SK-N-MC (cell line): ENCODE results near the gene BCL2L13.
A peak's percentile ranks its signal among the peaks of the same experiment; 100 is the strongest.
"Not testable (repeated sequence)": the region's sequence is repeated elsewhere in the genome, so short reads cannot be mapped to it uniquely, and the experiment has no call there.

Experiments used
- DNase-seq: peaks from one replicate; pipeline ENCODE4 v3.0.0-alpha.2; 2011; ENCODE audit warnings: low read depth, low spot score
- H3K27ac ChIP-seq: fragments of 200-600 bp; sonication (generic); 2 replicates; pipeline ENCODE4 v1.5.1; 2016; ENCODE audit warnings: mixed run types
- H3K36me3 ChIP-seq: fragments of 200-600 bp; sonication (generic); 2 replicates; pipeline ENCODE4 v1.6.1; 2017; ENCODE audit warnings: antibody characterized with exemption, low read length, mixed read lengths; ENCODE audit not compliant: insufficient read depth
- H3K4me3 ChIP-seq: fragments of 200-600 bp; sonication (generic); 2 replicates; pipeline ENCODE4 v1.5.1; 2016
- H3K9ac ChIP-seq: fragments of 200-600 bp; sonication (generic); 2 replicates; pipeline ENCODE4 v1.8.0; 2017; ENCODE audit warnings: mixed run types, mixed read lengths; ENCODE audit not compliant: insufficient read length
- H3K9me3 ChIP-seq: fragments of 200-600 bp; sonication (generic); 2 replicates; pipeline ENCODE4 v1.6.1; 2017; ENCODE audit warnings: low read depth, mild to moderate bottlenecking, antibody characterized with exemption, low read length, moderate library complexity, mixed read lengths
- EZH2 ChIP-seq: fragments of 200-600 bp; sonication (generic); IDR thresholded peaks from one replicate; pipeline ENCODE4 v1.6.1; 2017; ENCODE audit warnings: antibody characterized with exemption
- FOXP2 ChIP-seq: optimal IDR thresholded peaks from 2 replicates; pipeline ENCODE3; 2011; ENCODE audit warnings: mild to moderate bottlenecking, moderate library complexity; ENCODE audit not compliant: insufficient read depth; ENCODE audit errors: extremely low read length, control extremely low read depth
- POLR2AphosphoS5 ChIP-seq: IDR thresholded peaks from 2 replicates; pipeline ENCODE4 v1.6.1; 2012; ENCODE audit warnings: mild to moderate bottlenecking, low read depth, low read length, borderline replicate concordance

BCL2L13 gene

DNA sequence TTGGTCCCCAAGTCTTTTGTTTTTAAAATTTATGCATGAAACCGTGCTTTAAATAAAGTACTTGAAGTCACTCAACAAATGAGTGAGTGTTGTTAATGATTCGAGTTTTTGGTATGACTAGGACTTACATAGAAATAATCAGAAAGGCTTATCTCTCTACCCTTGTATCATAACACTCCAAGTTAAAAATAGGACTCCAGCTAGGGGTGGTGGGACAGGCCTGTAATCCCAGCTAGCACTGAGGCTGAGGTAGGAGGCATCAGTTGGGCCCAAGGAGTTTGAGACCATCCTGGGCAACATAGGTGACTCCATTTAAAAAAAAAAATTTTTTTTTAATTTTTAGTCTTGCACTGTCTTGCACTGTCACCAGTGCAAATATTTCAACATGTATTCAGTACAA is 55.6 kb downstream of the BCL2L13 start:
- TF ChIP-seq POLR2AphosphoS5: no peak
- TF ChIP-seq FOXP2: no peak
- no peak for TF ChIP-seq EZH2
- no peak for DNase-seq
- Histone ChIP-seq H3K9me3 (no peaks in the 10 kb centered on the region), H3K27ac (no peak overlapping the region), H3K36me3 (no peaks in the 10 kb centered on the region), H3K9ac (no peak overlapping the region), H3K4me3 (no peak overlapping the region)

DNA sequence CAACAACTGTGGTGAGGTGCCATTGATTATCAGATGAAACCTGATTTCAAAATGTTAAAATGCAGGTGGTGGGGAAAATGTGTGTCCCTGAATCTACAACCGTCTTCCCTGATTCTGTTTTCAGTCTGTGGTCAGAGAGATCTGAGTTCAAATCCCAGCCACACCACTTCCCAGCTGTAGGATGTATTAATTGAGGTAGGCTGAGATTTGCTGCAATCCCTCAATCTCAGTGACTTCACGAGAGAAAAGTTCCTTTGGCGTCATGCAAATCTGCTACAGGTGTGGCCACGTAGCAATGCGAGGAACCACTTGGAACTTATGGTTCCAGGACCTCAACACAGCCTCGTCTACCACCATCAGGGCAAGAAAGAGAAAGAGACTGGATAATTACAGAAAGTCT is 56.2 kb downstream of the BCL2L13 start:
- TF ChIP-seq EZH2 (no peak), FOXP2 (no peak), POLR2AphosphoS5 (no peak)
- no peak for DNase-seq
- H3K27ac ChIP-seq: no peak overlapping the region
- no peaks in the 10 kb centered on the region for H3K9me3 ChIP-seq
- H3K4me3 ChIP-seq: no peak overlapping the region
- no peaks in the 10 kb centered on the region for H3K36me3 ChIP-seq
- no peak overlapping the region for H3K9ac ChIP-seq

DNA sequence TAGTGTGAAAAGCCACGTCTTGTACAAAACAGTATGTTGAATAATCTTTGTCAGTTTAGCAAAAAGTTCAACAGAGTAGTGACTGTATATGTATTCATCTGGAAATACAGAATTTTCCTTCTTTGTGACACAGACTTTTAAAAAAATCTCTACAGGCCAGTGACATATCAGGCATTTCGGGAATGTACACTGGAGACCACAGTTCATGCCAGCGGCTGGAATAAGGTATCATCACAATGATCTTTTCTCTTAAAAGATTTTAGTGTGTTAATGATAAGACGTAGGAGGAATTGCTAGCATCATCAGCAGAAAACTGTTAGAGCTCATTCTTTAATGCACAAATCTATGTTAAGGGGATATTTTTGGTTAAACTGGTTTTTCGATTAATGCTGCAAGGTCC is 57.4 kb downstream of the BCL2L13 start:
- no peaks in the 10 kb centered on the region for H3K9me3 ChIP-seq
- H3K36me3 ChIP-seq: no peaks in the 10 kb centered on the region
- DNase-seq: no peak
- H3K27ac ChIP-seq: no peak overlapping the region
- H3K4me3 ChIP-seq: no peak overlapping the region
- no peak for TF ChIP-seq FOXP2
- TF ChIP-seq EZH2: no peak
- no peak for TF ChIP-seq POLR2AphosphoS5
- H3K9ac ChIP-seq: no peak overlapping the region

DNA sequence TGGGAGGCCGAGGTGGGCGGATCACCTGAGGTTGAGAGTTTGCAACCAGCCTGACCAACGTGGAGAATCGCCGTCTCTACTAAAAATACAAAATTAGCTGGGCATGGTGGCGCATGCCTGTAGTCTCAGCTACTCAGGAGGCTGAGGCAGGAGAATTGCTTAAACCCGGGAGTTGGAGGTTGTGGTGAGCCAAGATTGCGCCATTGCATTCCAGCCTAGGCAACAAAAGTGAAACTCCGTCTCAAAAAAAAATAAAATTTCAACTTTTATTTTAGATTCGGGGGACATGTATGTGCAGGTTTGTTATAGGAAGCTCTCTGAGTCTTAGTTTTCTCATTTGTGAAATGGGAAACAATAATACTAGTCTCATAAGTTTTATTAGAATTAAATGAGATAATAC is 58.6 kb downstream of the BCL2L13 start:
- DNase-seq, H3K4me3 ChIP-seq, H3K9me3 ChIP-seq, H3K9ac ChIP-seq, H3K27ac ChIP-seq, H3K36me3 ChIP-seq: not testable (repeated sequence)

DNA sequence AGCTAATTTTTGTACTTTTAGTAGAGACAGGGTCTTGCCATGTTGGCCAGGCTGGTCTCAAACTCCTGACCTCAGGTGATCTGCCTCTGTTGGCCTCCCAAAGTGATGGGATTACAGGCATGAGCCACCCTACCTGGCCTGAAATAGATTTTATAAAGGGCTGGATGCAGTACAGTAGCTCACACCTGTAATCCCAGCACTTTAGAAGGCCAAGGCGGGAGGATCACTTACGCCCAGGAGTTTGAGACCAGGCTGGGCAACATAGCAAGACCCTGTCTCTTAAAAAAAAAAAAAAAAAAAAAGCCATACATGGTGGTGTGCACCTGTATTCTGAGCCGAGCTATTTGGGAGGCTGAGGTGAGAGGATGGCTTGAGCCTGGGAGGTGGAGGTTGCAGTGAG is 59.7 kb downstream of the BCL2L13 start:
- H3K4me3 ChIP-seq, DNase-seq, H3K36me3 ChIP-seq, H3K27ac ChIP-seq, H3K9me3 ChIP-seq, H3K9ac ChIP-seq: not testable (repeated sequence)

DNA sequence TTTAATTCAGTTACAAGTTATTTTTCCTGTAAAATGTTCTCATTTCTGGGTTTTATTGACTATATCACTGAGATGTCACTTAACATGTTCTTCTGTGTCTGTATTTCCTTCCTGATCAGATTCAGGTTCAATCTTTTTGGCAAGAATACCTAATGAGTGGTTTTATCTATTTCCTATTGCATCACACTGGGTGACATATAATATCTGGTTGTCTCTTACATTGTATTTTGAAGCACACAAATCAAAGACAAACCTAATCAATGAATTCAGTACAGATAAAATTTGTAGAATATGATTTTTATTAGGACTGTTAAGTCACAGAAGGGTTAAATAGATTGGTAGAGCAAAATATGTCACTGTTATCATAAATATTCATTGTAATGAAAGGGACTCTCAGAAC is 60.4 kb downstream of the BCL2L13 start:
- no peak for TF ChIP-seq EZH2
- TF ChIP-seq FOXP2: no peak
- TF ChIP-seq POLR2AphosphoS5: no peak
- Histone ChIP-seq H3K4me3 (no peak overlapping the region), H3K9me3 (no peaks in the 10 kb centered on the region), H3K36me3 (peaks cover 4% of the 10 kb centered on the region), H3K9ac (no peak overlapping the region), H3K27ac (0 out of 2 replicates have a peak overlapping the region, but pooled peaks have one; percentile 30)
- DNase-seq: no peak

DNA sequence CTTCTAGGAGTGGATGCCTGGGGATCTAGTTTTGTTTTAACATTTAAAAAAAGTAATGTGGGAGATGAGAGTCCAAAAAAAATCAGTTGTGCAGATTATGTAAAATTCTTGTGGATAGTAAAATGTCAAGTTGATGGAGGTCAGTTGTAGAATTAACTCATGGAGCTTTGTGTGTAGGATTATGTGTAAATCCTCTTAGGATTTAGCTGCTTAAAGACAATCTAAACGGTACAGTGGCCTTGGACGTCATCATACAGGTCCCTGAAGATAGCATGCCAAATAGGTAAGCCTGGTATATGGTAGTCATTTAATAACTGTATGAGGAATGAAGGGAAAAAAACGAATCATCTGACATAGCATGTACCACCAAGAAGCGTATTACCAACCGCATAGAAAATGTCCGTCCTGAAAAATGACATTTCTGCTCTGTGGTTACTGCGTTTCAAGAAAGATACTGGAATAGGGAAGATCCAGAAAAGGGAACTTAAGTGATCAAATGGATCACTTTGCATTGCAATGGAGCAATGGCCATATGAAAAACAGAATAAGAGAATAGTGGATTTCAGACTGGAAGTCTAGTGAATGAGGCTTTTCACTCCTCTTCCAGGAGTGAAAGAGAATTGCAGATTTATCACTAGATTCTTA is 61.3 kb downstream of the BCL2L13 start:
- H3K27ac ChIP-seq: no peak overlapping the region
- no peak for DNase-seq
- TF ChIP-seq EZH2 (no peak), POLR2AphosphoS5 (no peak), FOXP2 (no peak)
- peaks cover 6% of the 10 kb centered on the region for H3K36me3 ChIP-seq
- H3K9ac ChIP-seq: no peak overlapping the region
- no peak overlapping the region for H3K4me3 ChIP-seq
- H3K9me3 ChIP-seq: no peaks in the 10 kb centered on the region

DNA sequence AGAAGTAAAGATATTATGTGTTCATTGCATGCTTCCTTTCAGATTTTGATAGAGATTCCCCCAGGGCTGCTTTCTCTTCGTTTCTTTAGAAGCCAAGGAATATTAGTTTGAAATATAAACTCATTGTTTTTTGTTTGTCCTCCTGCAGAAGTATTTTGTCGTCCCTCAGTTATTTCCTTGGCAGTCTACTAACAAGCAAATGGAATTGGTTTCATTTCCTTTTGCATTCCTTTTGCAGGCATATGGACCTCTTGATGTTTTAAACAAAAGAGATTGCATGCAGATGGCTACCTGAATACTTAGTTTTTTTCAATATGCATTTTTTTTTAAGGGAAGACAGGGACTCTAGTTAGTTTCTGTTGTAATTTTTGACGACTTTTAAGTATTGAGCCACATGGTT is 62.2 kb downstream of the BCL2L13 start:
- Histone ChIP-seq H3K27ac (peak overlapping the region; percentile 16; the same call in 1 of the 2 replicates), H3K4me3 (no peak overlapping the region), H3K9me3 (no peaks in the 10 kb centered on the region), H3K36me3 (peaks cover 9% of the 10 kb centered on the region), H3K9ac (no peak overlapping the region)
- TF ChIP-seq POLR2AphosphoS5 (no peak), EZH2 (no peak), FOXP2 (no peak)
- no peak for DNase-seq

DNA sequence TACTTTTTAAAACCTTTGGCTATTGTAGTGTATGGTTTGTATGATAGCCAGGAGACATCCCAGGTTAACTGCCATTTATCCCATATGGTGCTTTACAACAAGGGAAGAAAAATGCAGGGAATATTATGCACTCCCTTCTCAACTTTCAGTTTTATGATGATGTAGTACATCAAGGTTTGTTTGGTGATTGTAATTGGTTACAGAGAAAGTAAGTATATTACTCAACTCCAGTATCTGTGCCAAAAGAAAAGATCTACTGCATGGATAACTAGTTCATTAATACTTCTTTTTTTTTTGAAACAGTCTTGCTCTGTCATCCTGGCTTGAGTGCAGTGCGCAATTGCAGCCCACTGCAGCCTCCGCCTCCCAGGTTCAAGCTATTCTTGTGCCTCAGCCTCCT is 65.3 kb downstream of the BCL2L13 start:
- no peak overlapping the region for H3K27ac ChIP-seq
- no peak for DNase-seq
- no peaks in the 10 kb centered on the region for H3K9me3 ChIP-seq
- no peak overlapping the region for H3K9ac ChIP-seq
- H3K4me3 ChIP-seq: no peak overlapping the region
- H3K36me3 ChIP-seq: peaks cover 9% of the 10 kb centered on the region
- TF ChIP-seq POLR2AphosphoS5: no peak
- TF ChIP-seq EZH2: no peak
- TF ChIP-seq FOXP2: no peak
